Coronary artery (tissue), 2 donors: ENCODE results near the gene UNC13C.
A peak's percentile ranks its signal among the peaks of the same experiment; 100 is the strongest.

Source experiments
- DNase-seq: peaks from one replicate; pipeline ENCODE4 v3.0.0-alpha.2; 2017; ENCODE audit warnings: low spot score
- H3K27ac ChIP-seq, 2 donors: fragments of 200-600 bp; sonication (generic); one replicate each; pipeline ENCODE4 v1.5.1; 2016 to 2019
- H3K4me3 ChIP-seq: fragments of 200-600 bp; sonication (generic); 2 replicates; pipeline ENCODE4 v1.5.1; 2016; ENCODE audit warnings: mild to moderate bottlenecking, moderate library complexity
- CTCF ChIP-seq: fragments of 200-600 bp; sonication (generic); IDR thresholded peaks from one replicate; pipeline ENCODE4 v1.5.1; 2019; ENCODE audit warnings: antibody characterized with exemption

Gene UNC13C

GRCh38 chr15:54212635-54213034 lies 234.4 kb downstream of the UNC13C start:
- no peak overlapping the region for H3K27ac ChIP-seq
- no peak for TF ChIP-seq CTCF
- no peak for DNase-seq
- H3K4me3 ChIP-seq, result no peak overlapping the region

GRCh38 chr15:54226455-54226854 lies 248.2 kb downstream of the UNC13C start:
- DNase-seq, result no peak
- no peak overlapping the region for H3K27ac ChIP-seq
- no peak overlapping the region for H3K4me3 ChIP-seq
- no peak for TF ChIP-seq CTCF

GRCh38 chr15:54227569-54227968 lies 249.3 kb downstream of the UNC13C start:
- H3K27ac ChIP-seq, result no peak overlapping the region
- H3K4me3 ChIP-seq, result no peak overlapping the region
- DNase-seq, result no peak
- TF ChIP-seq CTCF, result no peak

GRCh38 chr15:54250326-54250725 lies 272.1 kb downstream of the UNC13C start:
- Histone ChIP-seq H3K27ac (no peak overlapping the region), H3K4me3 (no peak overlapping the region)
- no peak for DNase-seq
- no peak for TF ChIP-seq CTCF

- H3K27ac ChIP-seq, result no peak overlapping the region
- H3K4me3 ChIP-seq, result no peak overlapping the region
- no peak for DNase-seq
- TF ChIP-seq CTCF, result no peak
Measured at GRCh38 chr15:54256190-54256589, 277.9 kb downstream of the UNC13C start.

- TF ChIP-seq CTCF, result no peak
- no peak overlapping the region for H3K27ac ChIP-seq
- no peak overlapping the region for H3K4me3 ChIP-seq
- DNase-seq, result no peak
Measured at GRCh38 chr15:54273928-54274327, 295.7 kb downstream of the UNC13C start.

- H3K27ac ChIP-seq, result peak overlapping the region; percentile 61 to 85
- no peak overlapping the region for H3K4me3 ChIP-seq
- no peak for TF ChIP-seq CTCF
- DNase-seq, result no peak
Measured at GRCh38 chr15:54277834-54278233, 299.6 kb downstream of the UNC13C start.
